ENCODE results near the gene MFAP4. TPM values are rescaled to one million over a fixed set of nuclear protein-coding genes. Genes with fewer than 3 reads are reported as not detected.

The MFAP4 gene
- total RNA-seq, 1 experiment from 2014 or later, result 0.15 TPM

DNA sequence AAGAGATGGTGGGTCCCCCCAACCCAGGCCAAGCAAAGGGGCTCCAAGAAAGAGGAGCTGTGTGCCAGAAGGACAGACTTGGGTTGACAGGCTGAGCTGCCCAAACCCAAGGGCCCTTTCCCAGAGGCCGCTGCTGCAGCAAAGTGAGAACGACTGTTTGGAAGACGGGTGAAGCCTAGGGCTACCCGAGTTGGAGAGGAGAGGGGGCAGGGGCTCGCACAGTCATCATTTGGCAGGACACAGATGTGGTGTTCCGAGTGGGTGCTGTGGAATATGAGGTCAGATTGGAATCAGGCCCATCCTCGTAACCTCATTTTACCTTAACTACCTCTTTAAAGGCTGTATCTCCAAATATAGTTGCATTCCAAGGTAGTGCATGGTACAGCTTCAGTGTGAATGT lies 5.3 kb upstream of the MFAP4 start:
- Histone ChIP-seq H3K27ac (ENCODE audit: low read length) (no peak overlapping the region), H3K79me2 (ENCODE audit: low read length) (no peaks in the 10 kb centered on the region), H3K36me3 (ENCODE audit: insufficient read depth, low read length) (no peaks in the 10 kb centered on the region), H3K9me3 (ENCODE audit: low read length) (no peaks in the 10 kb centered on the region), H3K9me2 (replicated peaks; ENCODE audit: insufficient read depth, low read length) (no peaks in the 10 kb centered on the region), H3K4me2 (ENCODE audit: low read depth, low read length, poor library complexity, severe bottlenecking) (no peak overlapping the region), H3K4me1 (ENCODE audit: low read length) (no peaks in the 10 kb centered on the region), H3K27me3 (ENCODE audit: low read length) (no peaks in the 10 kb centered on the region), H3K4me3 (ENCODE audit: low read length) (no peak overlapping the region), H4K20me1 (ENCODE audit: insufficient read depth, low read depth, low read length) (no peaks in the 10 kb centered on the region), H2AFZ (ENCODE audit: low read length) (no peak overlapping the region), H3K9ac (ENCODE audit: low read length) (no peak overlapping the region)
- DNase-seq, result no peak

DNA sequence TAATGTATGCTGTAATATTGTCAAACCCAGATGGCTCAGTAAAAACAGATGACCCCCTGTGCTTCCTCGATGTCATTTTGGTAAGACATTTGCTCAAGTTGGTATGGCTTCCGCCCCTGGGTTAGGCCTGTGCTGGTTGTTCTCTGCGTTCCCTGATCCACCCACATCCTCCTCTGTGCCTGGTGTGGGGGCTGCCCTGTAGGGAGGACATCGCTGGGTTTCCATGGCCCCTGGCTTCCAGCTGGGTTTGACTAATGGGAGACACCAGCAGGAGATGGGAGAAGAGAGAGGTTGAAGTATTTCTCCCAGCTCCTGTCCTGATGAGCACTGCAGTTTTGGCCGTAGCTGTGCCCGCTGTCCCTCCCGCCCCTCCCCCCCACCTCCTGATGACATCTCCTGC lies 4.4 kb upstream of the MFAP4 start:
- Histone ChIP-seq H4K20me1 (ENCODE audit: insufficient read depth, low read depth, low read length) (no peaks in the 10 kb centered on the region), H3K79me2 (ENCODE audit: low read length) (no peaks in the 10 kb centered on the region), H3K27me3 (ENCODE audit: low read length) (no peaks in the 10 kb centered on the region), H3K4me3 (ENCODE audit: low read length) (no peak overlapping the region), H3K9ac (ENCODE audit: low read length) (no peak overlapping the region), H3K9me2 (replicated peaks; ENCODE audit: insufficient read depth, low read length) (no peaks in the 10 kb centered on the region), H3K4me1 (ENCODE audit: low read length) (no peaks in the 10 kb centered on the region), H3K9me3 (ENCODE audit: low read length) (no peaks in the 10 kb centered on the region), H2AFZ (ENCODE audit: low read length) (no peak overlapping the region), H3K4me2 (ENCODE audit: low read depth, low read length, poor library complexity, severe bottlenecking) (no peak overlapping the region), H3K27ac (ENCODE audit: low read length) (no peak overlapping the region), H3K36me3 (ENCODE audit: insufficient read depth, low read length) (no peaks in the 10 kb centered on the region)
- DNase-seq, result no peak

DNA sequence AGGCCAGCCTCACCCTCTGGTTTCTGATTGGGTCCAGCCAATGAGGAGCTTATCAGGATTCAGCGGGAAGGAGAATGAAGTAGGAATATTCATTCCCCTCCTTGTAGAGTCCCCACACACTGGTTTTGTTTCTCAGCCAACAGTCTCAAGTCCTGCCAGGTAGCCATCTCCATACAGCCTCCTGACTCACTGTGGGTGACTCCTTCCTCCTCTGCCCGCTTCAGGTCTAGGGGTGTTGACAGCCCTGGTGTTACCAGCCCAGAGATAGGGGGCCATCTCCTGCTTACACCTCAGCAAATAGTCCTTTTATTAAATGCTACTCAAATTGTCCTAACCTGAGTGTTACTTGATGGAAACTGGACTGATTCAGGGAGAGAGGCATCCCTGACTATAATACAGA lies 4.0 kb upstream of the MFAP4 start:
- H3K27ac ChIP-seq (ENCODE audit: low read length), result no peak overlapping the region
- H3K79me2 ChIP-seq (ENCODE audit: low read length), result no peaks in the 10 kb centered on the region
- no peak overlapping the region for H3K4me3 ChIP-seq (ENCODE audit: low read length)
- H3K27me3 ChIP-seq (ENCODE audit: low read length), result no peaks in the 10 kb centered on the region
- H3K9ac ChIP-seq (ENCODE audit: low read length), result no peak overlapping the region
- no peak overlapping the region for H2AFZ ChIP-seq (ENCODE audit: low read length)
- DNase-seq, result no peak
- H3K9me3 ChIP-seq (ENCODE audit: low read length), result no peaks in the 10 kb centered on the region
- no peaks in the 10 kb centered on the region for H3K4me1 ChIP-seq (ENCODE audit: low read length)
- H4K20me1 ChIP-seq (ENCODE audit: insufficient read depth, low read depth, low read length), result no peaks in the 10 kb centered on the region
- H3K9me2 ChIP-seq (replicated peaks; ENCODE audit: insufficient read depth, low read length), result no peaks in the 10 kb centered on the region
- H3K4me2 ChIP-seq (ENCODE audit: low read depth, low read length, poor library complexity, severe bottlenecking), result no peak overlapping the region
- H3K36me3 ChIP-seq (ENCODE audit: insufficient read depth, low read length), result no peaks in the 10 kb centered on the region

DNA sequence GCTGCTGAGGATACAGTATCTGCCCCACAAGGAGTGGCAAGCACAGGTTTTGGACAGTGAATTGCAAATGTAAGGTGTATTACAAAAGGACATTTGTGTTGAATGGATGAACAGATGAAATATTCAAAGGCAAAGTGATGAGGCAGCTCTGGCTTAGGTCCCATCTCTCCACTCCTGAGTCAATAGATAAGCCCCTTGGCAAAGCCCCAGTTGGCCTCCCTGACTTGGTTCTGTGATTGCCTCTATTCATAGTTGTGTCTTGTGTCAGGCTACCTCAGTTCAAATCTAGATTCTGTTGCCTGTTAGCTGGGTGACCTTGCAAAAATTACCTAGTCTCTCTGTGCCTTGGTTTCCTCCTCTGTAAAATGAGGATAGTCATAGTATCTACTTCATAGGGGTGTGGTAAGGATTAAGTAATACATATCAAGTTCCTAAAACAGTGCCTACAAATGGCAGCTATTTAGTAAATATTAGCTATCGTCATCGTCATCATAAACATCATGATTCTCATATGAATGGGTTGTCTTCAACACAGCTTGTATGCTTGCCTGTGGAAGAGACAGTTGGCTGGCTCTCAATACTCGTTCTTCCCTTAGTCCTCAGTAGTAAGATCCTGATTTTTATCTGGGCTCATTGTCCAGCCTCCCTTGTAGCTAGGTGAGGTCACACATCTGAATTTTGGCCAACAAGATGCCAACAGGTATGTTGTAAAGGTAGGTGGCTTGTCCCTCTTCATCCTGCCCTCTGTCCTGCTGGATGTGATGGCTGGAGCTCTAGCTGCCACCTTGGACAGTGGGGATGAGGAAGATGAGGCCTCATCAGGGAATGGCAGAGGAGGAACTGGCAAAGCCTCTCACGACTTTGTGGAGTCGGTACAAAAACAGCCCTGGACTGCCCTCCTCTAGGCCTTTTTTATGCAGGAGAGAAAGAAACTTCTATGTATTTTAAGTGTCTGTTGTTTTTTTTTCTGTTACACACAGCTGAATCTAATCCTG lies 2.1 kb upstream of the MFAP4 start:
- Histone ChIP-seq H3K27ac (ENCODE audit: low read length) (no peak overlapping the region), H3K9ac (ENCODE audit: low read length) (no peak overlapping the region), H3K9me2 (replicated peaks; ENCODE audit: insufficient read depth, low read length) (no peaks in the 10 kb centered on the region), H3K27me3 (ENCODE audit: low read length) (no peaks in the 10 kb centered on the region), H3K4me1 (ENCODE audit: low read length) (no peaks in the 10 kb centered on the region), H3K79me2 (ENCODE audit: low read length) (no peaks in the 10 kb centered on the region), H3K4me3 (ENCODE audit: low read length) (no peak overlapping the region), H4K20me1 (ENCODE audit: insufficient read depth, low read depth, low read length) (no peaks in the 10 kb centered on the region), H3K9me3 (ENCODE audit: low read length) (no peaks in the 10 kb centered on the region), H3K4me2 (ENCODE audit: low read depth, low read length, poor library complexity, severe bottlenecking) (no peak overlapping the region), H3K36me3 (ENCODE audit: insufficient read depth, low read length) (no peaks in the 10 kb centered on the region), H2AFZ (ENCODE audit: low read length) (no peak overlapping the region)
- no peak for DNase-seq

DNA sequence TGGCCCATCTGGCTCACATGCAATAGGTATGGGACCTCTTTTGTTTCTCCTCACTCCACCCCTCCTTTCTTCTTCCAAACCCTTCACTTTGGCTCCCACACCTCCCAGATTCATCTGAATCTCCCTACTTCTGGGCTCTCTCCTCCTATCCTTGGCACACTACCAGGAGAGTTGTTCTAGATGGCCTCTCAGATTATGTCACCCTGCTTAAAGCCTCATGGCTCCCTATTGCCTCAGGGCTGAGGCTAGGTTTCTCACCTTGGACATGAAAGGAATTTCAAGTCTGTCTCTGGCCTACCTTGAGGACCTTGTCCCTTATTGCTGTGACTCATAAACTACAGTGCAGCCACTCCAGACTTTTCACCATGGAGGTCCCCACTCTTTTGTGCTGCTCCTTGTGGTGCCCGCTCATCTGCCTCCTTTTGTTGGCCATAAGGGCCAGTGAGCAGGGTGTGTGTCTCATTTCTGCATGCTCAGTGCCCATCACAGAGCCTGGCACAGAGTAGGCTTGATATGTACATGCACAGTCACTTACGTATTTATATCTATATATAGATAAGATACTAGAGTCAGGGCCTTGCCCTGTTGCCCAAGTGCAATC lies 1.0 kb upstream of the MFAP4 start:
- H3K27me3 ChIP-seq (ENCODE audit: low read length), result no peaks in the 10 kb centered on the region
- no peaks in the 10 kb centered on the region for H4K20me1 ChIP-seq (ENCODE audit: insufficient read depth, low read depth, low read length)
- H3K79me2 ChIP-seq (ENCODE audit: low read length), result no peaks in the 10 kb centered on the region
- H3K4me3 ChIP-seq (ENCODE audit: low read length), result no peak overlapping the region
- no peak overlapping the region for H2AFZ ChIP-seq (ENCODE audit: low read length)
- no peak overlapping the region for H3K27ac ChIP-seq (ENCODE audit: low read length)
- no peaks in the 10 kb centered on the region for H3K9me2 ChIP-seq (replicated peaks; ENCODE audit: insufficient read depth, low read length)
- H3K9me3 ChIP-seq (ENCODE audit: low read length), result no peaks in the 10 kb centered on the region
- H3K4me2 ChIP-seq (ENCODE audit: low read depth, low read length, poor library complexity, severe bottlenecking), result no peak overlapping the region
- no peaks in the 10 kb centered on the region for H3K36me3 ChIP-seq (ENCODE audit: insufficient read depth, low read length)
- no peak for DNase-seq
- H3K4me1 ChIP-seq (ENCODE audit: low read length), result no peaks in the 10 kb centered on the region
- H3K9ac ChIP-seq (ENCODE audit: low read length), result no peak overlapping the region

DNA sequence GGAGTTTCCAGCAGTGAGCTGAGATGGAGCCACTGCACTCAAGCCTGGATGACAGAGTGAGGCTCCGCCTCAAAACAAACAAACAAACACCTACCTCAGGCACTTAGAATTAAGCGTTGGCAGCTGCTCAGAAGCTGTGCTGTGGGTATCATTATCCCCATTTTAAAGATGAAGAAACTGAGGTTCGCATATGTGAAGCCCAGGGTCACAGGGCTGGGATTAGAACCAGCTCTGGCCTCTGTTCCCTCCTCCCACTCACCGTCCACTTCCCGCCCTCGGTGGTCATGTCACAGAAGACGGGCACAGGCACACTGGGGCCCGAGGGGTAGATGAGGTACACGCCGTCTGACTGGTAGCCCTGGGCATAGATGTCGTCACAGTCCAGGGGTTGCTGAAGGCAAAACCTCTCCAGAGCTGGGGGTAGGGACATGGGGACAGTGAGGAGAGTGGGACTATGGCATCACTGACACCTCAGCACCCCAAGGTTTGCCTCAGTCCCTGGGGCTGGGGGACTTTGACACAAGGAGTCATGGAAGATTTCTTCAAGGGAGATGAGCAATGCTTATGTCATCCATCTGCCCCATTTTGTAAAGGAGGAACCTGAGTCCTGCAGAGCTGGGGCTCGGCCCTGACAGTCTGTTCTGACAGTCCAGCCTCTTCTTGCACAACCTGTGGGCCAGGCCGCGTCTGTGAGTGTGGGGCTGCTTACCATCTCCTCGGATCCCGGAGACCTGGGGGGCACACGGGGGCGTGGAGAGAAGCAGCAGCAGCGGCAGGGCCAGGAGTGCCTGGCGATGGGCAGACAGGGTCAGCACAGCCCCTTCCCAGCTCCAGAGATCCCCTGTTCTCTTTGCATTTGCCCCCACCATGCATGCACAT lies 700 bp downstream of the MFAP4 start:
- H3K4me2 ChIP-seq (ENCODE audit: low read depth, low read length, poor library complexity, severe bottlenecking), result no peak overlapping the region
- H3K9ac ChIP-seq (ENCODE audit: low read length), result no peak overlapping the region

DNA sequence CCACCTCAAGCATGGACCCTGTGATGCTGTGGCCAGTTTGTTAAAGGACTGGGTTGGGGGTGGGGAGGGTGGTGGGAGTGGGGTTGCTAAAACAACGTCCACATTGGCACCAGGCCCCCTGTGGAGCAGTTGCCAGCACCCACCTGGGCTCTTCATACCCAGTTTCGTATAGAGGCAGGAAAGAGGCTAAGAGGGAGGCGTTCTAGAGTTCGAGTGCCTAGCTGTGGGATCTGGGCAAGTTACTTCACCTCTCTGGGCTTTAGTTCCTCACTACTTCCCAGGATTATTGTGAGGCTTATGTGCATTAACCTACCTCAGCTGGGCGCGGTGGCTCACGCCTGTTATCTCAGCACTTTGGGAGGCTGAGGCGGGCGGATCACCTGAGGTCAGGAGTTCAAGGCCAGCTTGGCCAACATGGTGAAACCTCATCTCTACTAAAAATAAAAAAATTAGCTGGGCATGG lies 1.4 kb downstream of the MFAP4 start:
- Histone ChIP-seq H2AFZ (ENCODE audit: low read length) (no peak overlapping the region), H3K79me2 (ENCODE audit: low read length) (no peaks in the 10 kb centered on the region), H3K9me2 (replicated peaks; ENCODE audit: insufficient read depth, low read length) (no peaks in the 10 kb centered on the region), H3K4me2 (ENCODE audit: low read depth, low read length, poor library complexity, severe bottlenecking) (no peak overlapping the region), H3K4me1 (ENCODE audit: low read length) (no peaks in the 10 kb centered on the region), H3K27me3 (ENCODE audit: low read length) (no peaks in the 10 kb centered on the region), H4K20me1 (ENCODE audit: insufficient read depth, low read depth, low read length) (no peaks in the 10 kb centered on the region), H3K9ac (ENCODE audit: low read length) (no peak overlapping the region), H3K36me3 (ENCODE audit: insufficient read depth, low read length) (no peaks in the 10 kb centered on the region), H3K27ac (ENCODE audit: low read length) (no peak overlapping the region), H3K9me3 (ENCODE audit: low read length) (no peaks in the 10 kb centered on the region), H3K4me3 (ENCODE audit: low read length) (no peak overlapping the region)
- no peak for DNase-seq

More for the DNA sequence above, 700 bp downstream of the MFAP4 start:
- H3K9me2 ChIP-seq (replicated peaks; ENCODE audit: insufficient read depth, low read length), result no peaks in the 10 kb centered on the region
- no peaks in the 10 kb centered on the region for H3K4me1 ChIP-seq (ENCODE audit: low read length)
- no peak for DNase-seq
- no peaks in the 10 kb centered on the region for H3K27me3 ChIP-seq (ENCODE audit: low read length)
- H2AFZ ChIP-seq (ENCODE audit: low read length), result no peak overlapping the region
- no peaks in the 10 kb centered on the region for H4K20me1 ChIP-seq (ENCODE audit: insufficient read depth, low read depth, low read length)
- no peak overlapping the region for H3K27ac ChIP-seq (ENCODE audit: low read length)
- no peaks in the 10 kb centered on the region for H3K9me3 ChIP-seq (ENCODE audit: low read length)
- no peaks in the 10 kb centered on the region for H3K36me3 ChIP-seq (ENCODE audit: insufficient read depth, low read length)
- H3K79me2 ChIP-seq (ENCODE audit: low read length), result no peaks in the 10 kb centered on the region
- H3K4me3 ChIP-seq (ENCODE audit: low read length), result no peak overlapping the region
